MG63 (cell line): Measurements from ENCODE around the gene BICDL1. TPM values are rescaled to one million over a fixed set of nuclear protein-coding genes. Genes with fewer than 3 reads are reported as not detected.

ENCODE experiments used
- DNase-seq: peaks from one replicate; pipeline ENCODE4 v3.0.0-alpha.2; 2020
- H3K27me3 ChIP-seq: fragments of 250-450 bp; sonication (Bioruptor Pico); 2 replicates; pipeline ENCODE4 v1.5.1; 2020; ENCODE audit warnings: mild to moderate bottlenecking, moderate library complexity
- H3K36me3 ChIP-seq: fragments of 250-450 bp; sonication (Bioruptor Pico); 2 replicates; pipeline ENCODE4 v1.5.1; 2020; ENCODE audit warnings: mild to moderate bottlenecking, moderate library complexity
- H3K4me3 ChIP-seq: fragments of 250-450 bp; sonication (Bioruptor Pico); 2 replicates; pipeline ENCODE4 v1.5.1; 2020; ENCODE audit warnings: mild to moderate bottlenecking, moderate library complexity
- H3K9me3 ChIP-seq: fragments of 250-450 bp; sonication (Bioruptor Pico); 2 replicates; pipeline ENCODE4 v1.5.1; 2020; ENCODE audit warnings: mild to moderate bottlenecking, moderate library complexity
- total RNA-seq: library from RNA; depleted of rRNA; stranded (reverse); fragments of >200 nt; shearing (Covaris generic); gene quantifications from 2 replicates; pipeline ENCODE4 v1.2.3, GENCODE V29; 2014; ENCODE audit warnings: low replicate concordance

The BICDL1 gene
- total RNA-seq, 1 experiment from 2014 or later: not detected

DNA sequence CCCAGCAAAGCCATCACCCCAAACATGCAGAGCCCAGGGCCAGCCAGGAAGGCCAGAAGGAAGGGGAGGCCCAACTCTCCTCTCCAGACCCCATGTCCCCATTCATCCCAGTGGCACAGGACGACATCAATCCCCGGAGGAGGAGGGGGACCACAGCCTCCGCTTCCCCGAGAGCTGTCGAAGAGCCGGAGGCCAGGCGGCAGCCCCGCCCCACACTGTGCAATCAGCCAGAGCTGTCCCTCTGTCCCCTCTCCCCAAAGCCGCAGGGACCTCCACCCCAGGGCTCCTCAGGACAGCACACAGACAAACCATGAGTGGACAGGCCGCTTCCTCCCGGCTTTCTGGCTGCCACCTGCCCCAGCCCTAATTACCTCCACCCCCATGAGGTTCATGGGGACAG is 110.7 kb downstream of the BICDL1 start:
- Histone ChIP-seq H3K27me3 (no peaks in the 10 kb centered on the region), H3K36me3 (peaks cover 47% of the 10 kb centered on the region), H3K4me3 (no peak overlapping the region), H3K9me3 (no peaks in the 10 kb centered on the region)
- DNase-seq: no peak

DNA sequence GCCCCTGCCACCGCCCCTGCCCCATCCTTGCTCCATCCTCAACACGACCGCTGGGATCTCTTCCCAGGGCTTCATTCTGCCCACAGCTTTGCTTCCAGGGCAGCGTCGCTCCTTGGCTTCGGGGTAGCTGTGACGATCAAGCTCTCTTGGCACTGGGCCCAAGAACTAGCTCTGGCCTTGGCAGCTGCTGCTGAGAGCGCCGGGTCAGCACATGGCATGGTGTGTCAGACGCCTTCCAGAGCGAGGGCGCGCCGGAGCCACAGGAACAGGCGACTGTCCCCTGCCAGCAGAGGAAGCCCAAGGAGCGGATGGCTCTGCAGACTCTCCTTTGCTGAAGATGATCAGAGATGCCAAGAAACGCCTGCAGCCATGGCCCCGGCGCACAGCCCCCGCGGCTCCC is 111.6 kb downstream of the BICDL1 start:
- Histone ChIP-seq H3K36me3 (peaks cover 47% of the 10 kb centered on the region), H3K4me3 (no peak overlapping the region), H3K27me3 (no peaks in the 10 kb centered on the region), H3K9me3 (no peaks in the 10 kb centered on the region)
- no peak for DNase-seq

DNA sequence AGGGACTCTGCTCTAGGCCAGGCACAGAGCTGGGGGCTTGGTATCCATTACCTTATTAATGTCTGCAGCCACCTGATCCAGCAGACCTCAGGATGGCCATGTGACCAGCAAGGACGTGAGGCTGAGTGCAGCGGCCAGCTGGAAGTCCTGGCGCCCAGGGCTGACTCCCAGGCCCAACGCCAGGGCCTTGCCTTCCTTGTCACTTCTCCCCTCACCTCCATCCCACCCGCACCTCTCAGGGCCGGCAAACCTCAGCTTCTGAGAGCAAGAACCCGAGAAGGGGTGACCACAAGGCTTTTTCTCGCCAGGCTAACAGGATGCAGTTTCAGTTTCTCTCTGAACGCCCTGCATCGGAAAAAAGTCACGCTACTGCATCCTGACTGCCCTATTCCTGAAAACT is 112.1 kb downstream of the BICDL1 start:
- no peaks in the 10 kb centered on the region for H3K9me3 ChIP-seq
- peaks cover 44% of the 10 kb centered on the region for H3K36me3 ChIP-seq
- no peak overlapping the region for H3K4me3 ChIP-seq
- no peaks in the 10 kb centered on the region for H3K27me3 ChIP-seq
- no peak for DNase-seq

DNA sequence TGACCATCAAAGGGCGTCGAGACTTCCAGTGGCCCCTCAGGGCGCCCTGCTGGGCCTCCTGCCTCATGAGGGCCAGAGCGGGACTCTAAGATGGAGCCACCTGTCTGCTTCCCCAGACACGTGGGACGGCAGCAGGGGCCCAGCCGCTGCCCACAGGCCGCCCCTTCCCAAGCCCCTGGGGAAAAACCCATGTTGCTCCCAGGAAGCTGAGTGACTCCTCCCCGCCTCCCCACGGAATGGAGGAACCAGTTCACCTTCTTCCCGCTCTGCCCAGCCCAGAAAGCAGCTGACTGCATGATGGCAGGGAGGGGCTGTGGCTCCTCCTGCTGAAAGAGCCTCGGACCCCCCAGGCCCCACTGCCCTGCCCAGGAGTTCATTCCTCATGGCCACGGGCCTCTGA is 112.6 kb downstream of the BICDL1 start:
- H3K9me3 ChIP-seq: no peaks in the 10 kb centered on the region
- peaks cover 40% of the 10 kb centered on the region for H3K36me3 ChIP-seq
- DNase-seq: no peak
- no peak overlapping the region for H3K4me3 ChIP-seq
- no peaks in the 10 kb centered on the region for H3K27me3 ChIP-seq

DNA sequence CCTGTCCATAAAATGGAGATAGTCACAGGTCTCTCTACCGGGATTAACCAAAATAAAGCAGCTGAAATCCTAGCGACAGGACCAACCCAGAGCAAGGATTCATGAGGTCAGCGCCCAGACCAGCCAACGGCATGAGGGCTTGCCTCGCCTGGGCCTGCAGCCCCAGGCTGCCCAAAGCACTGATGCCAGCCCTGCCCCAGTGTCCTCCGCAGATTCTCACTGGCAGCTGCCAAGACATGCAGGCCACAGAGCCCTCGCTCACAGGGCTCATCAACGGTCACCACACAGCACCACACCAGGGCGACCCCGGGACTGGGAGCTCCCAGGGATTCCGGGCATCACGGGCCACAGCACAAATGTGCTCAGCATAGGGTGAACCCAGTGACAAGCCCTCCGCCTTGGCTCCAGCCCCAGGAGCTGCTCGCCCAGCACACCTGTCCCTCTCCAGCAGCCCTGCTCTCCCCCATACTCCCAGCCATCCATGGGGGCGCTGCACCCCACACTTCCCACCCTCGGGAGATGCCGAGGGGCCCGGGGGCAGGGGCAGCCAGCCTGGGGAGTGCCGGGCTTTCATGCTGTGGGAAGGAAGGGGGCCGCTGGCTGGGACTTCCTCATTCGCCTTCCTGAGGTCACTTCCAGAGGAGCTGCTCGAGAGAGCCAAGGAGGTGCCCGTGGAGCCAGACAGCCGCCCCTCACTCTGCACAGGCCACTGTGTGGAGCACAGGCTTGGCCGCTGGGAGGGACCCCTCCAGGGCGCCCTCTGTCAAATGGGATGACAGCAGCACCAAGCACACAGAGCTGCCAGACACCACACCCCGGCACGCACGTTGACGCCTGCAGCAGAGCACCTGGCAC is 113.4 kb downstream of the BICDL1 start:
- no peak overlapping the region for H3K4me3 ChIP-seq
- H3K9me3 ChIP-seq: no peaks in the 10 kb centered on the region
- no peaks in the 10 kb centered on the region for H3K27me3 ChIP-seq
- peaks cover 41% of the 10 kb centered on the region for H3K36me3 ChIP-seq
- no peak for DNase-seq

DNA sequence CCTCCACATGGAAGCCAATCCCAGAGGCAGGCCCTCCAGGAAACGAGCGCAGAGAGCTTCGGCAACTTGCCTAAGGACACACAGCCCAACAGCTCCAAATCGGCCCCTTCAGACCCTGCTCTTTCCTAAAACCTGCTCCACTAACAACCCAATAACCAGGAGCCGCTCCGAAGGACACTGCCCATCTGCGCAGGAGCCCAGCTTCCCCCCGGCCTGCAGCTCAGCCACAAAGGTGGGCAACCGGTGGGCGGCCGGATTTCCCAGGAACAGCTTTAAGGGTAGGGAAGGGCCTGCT is 114.0 kb downstream of the BICDL1 start:
- DNase-seq: no peak

DNA sequence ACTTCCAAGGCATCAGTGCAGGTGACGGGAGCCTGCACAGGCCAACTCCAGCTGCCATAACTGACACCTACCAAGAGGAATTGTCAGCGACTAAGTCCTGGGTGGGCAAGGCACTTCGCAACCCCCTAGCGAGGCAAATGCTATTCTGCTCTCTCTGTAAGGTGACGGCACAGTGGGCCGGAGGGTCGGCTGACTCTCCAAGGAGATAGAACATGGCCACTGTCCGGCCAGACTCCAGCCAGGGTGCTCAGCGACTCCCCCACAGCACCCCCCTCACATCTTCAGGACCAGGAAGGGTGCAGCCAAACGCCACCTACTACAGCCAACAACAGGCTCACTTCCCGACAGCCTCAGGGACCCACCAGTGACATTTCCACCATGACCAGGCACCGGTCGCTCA is 114.3 kb downstream of the BICDL1 start:
- H3K4me3 ChIP-seq: no peak overlapping the region
- no peaks in the 10 kb centered on the region for H3K27me3 ChIP-seq
- H3K9me3 ChIP-seq: no peaks in the 10 kb centered on the region
- no peak for DNase-seq
- peaks cover 36% of the 10 kb centered on the region for H3K36me3 ChIP-seq

More for the DNA sequence above, 114.0 kb downstream of the BICDL1 start:
- no peaks in the 10 kb centered on the region for H3K27me3 ChIP-seq
- H3K36me3 ChIP-seq: peaks cover 40% of the 10 kb centered on the region
- H3K4me3 ChIP-seq: no peak overlapping the region
- no peaks in the 10 kb centered on the region for H3K9me3 ChIP-seq

DNA sequence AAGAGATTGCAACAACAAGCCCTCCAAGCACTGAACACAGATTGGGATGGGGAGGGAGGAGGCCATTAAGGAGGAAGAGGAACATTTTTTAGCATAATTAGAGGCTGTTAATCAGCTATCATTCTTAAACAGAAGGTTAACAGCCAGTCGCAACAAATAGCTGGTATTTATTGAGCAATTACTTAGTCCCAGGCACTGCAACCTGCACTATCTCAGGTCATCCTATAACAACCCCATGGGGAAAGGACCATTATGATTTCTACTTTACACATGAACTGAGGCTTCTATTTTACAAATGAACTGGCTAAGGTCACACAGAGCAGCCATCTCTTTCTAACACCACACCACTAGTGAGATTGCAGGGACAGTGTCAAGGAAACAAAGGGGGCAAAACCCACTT is 117.1 kb downstream of the BICDL1 start:
- H3K9me3 ChIP-seq: no peaks in the 10 kb centered on the region
- peaks cover 27% of the 10 kb centered on the region for H3K36me3 ChIP-seq
- H3K27me3 ChIP-seq: no peaks in the 10 kb centered on the region
- H3K4me3 ChIP-seq: no peak overlapping the region
- DNase-seq: no peak

DNA sequence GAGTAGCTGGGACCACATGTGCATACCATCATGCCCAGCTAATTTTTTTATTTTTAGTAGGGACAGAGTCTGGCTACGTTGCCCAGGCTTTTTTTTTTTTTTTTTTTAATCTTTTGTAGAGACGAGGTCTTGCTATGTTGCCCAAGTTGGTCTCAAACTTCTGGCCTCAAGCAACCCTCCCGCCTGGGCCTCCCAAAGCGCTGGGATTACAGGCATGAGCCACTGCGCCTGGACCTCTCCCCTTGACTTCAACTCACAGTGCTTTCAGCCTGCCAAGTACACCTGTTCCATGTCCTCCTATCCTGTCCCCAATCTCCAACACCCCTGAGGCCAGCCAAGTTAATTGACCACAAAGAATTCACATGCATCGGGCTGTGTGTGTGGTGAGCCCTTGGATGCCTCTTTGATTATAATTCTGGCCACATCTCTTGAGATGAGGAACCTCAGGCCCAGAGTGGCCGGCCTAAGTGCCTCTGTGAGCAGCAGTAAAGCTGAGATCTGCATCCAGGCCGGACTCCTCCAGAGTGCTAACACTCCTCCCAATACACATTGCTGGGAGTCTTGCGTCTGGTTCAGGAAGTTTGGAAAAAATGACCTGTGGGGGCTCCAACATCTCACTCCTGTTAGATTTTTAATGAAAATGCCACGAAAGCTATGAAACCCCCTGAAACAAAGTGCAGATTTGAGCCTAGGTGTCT is 120.7 kb downstream of the BICDL1 start:
- no peaks in the 10 kb centered on the region for H3K27me3 ChIP-seq
- no peak for DNase-seq
- no peaks in the 10 kb centered on the region for H3K9me3 ChIP-seq
- peaks cover 28% of the 10 kb centered on the region for H3K36me3 ChIP-seq
- no peak overlapping the region for H3K4me3 ChIP-seq

DNA sequence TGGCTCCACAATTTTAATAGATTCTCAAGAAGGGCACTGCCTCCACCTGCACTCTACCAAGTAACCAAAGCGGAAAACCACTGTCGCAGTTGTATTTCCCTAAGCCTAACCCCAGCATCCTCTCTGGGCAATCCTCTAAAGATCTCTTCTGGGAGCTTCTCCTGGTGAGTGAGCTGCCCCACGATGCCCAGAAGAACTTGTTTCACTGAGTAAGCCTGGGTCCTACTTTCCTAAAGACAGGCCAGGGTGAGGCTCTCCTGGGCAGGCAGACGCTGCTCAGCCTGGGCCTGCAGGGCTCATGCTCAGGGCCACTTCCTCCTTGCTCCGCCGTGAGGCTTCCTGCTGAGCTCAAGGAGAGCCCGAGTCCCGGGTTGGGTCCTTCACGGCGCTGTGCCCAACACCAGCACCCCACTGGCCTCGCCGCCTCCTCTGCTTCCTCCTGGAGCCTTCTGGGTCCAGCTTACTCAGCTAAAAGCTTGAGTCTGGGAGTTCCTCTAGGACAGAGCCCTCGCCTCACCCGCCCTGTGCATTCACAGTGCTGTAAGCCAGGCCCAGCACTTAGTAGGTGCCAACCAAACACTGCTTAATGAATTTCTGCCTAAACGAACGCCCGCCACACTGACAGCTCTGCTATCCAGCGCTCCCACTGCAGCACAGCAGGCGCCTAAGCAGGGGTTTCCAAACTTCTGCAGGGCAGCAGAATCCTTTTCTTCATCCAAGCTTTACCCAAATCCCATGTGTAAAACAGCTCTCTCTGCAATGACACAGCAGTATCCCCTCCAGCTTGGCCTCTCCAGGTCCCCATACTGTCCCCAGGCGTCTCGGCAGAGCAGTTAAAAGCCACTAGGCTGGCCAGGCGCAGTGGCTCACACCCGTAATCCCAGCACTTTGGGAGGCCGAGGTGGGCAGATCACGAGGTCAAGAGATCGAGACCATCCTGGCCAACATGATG is 121.8 kb downstream of the BICDL1 start:
- Histone ChIP-seq H3K27me3 (no peaks in the 10 kb centered on the region), H3K4me3 (no peak overlapping the region), H3K9me3 (no peaks in the 10 kb centered on the region), H3K36me3 (peaks cover 37% of the 10 kb centered on the region)
- DNase-seq: no peak

DNA sequence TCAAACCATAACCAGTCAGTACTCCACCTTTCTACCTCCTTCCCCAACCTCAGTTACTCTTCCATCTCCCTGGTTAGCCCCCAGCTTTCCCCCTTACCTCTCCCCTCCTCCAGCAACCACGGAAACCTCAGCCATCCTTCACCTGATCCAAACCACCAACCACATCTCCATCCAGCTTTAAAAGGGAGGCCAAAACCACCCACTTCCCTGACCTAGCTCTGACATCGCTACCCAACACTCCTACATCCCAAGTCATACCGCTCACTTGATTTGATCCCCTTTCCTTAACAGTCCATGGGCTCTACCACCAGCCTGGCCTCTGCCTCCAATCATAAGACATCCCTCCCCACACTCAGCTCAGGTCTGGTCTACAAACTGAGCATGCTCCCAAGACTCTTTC is 126.0 kb downstream of the BICDL1 start:
- no peak for DNase-seq
- Histone ChIP-seq H3K4me3 (peak overlapping the region; percentile 98), H3K36me3 (peaks cover 30% of the 10 kb centered on the region), H3K27me3 (no peaks in the 10 kb centered on the region), H3K9me3 (no peaks in the 10 kb centered on the region)

DNA sequence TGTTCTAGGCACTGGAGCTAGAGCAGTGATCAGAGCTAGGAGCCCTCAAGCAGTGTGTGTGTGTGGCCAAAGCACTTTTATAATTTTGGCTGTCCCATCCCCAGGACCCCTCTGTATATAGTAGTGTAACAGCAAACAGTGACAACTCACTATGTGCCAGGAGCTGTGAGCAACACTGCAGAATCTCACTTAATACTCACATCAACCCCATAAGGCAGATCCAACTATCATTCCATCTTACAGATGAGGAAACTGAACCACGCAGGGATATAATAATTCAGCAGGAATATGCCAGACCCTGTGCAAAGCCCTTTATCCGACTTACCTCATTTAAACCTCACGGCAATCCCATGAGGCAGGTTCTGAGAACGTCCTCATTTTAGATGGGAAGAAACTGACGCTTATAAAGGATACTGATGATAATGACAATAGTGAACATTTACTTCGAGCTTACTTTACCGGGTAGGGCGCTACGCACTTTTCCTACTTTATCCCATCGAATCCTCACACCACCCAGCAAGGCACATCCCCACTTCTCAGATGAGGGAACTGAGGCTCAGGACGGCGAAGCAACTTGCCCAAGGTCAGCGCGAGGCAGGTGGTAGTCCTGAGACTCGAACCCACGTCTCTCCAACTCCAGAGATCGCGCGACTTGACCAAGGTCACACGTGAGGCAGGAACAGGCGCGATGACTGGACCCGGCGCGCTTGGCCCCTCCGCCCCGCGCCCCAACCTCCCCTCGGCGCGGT is 126.8 kb downstream of the BICDL1 start:
- Histone ChIP-seq H3K4me3 (peak overlapping the region; percentile 98), H3K36me3 (peaks cover 30% of the 10 kb centered on the region), H3K9me3 (no peaks in the 10 kb centered on the region), H3K27me3 (no peaks in the 10 kb centered on the region)
- DNase-seq: peak; percentile 57

DNA sequence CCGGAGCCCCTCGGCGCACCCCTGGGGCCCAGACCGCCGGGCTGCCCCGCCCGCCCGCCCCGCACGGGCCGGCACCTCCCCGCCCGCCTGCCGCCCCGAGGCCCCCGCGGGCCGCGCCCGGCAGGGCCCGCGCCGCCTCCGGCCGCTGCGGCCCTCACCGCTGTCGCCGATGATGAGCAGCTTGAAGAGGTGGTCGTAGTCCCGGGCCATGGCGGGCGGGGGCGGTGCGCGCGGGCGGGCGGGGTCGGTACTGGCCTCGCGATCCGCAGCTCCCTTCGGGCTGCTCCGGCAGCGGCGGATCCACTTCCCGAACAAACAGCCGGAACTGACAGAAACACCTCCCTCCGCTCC is 127.4 kb downstream of the BICDL1 start, which contains the start of gene RAB35:
RAB35 (minus strand) TSS at position 313 of the 351 bp plus-strand sequence; CDS start at position 210, 103 bp downstream.
- Histone ChIP-seq H3K4me3 (peak within 1 kb of the TSS; percentile 98), H3K9me3 (no peaks in the 10 kb centered on the region), H3K36me3 (peaks cover 30% of the 10 kb centered on the region), H3K27me3 (no peaks in the 10 kb centered on the region)
- DNase-seq: no peak

DNA sequence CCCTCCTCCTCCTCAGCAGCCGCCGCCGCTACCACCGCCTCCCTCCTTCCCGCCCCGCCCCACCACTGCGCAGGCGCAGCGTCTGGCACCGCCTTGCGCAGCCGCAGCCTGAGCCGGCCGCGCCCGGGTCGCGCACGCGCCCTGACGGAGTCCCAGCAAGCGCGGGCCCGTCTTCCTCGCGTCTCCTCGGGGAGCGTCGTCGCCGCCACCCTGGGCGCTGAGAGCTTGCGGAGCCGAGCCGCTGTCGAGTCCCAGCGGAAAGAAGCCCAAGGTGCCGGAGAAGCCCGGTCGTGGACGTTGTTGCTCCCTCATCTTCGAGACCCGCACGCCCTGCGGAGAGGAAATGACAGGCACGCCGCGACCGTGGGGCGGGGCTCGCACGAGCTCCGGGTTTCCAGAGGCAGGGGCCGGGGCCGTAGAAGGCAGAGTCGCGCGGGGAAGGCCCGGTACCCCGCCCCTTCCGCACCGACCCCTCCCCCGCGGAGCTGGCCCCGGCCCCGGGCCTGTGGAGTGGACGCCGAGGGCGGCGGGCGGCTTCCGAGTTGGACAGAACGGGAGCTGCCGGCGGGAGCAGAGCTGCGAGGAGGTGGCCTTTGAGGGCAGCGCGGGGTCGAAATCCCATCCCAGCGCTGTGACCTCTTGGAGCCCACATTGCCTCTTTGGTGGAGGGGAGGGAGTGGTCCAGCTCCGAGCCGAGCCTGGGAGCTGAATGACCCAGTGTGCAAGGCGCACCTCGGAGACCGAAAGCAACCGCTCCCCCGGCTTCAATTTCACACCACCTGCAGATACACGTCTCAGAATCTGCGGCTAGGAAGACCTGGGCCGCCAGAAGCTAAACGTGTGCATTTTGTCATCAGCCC is 128.0 kb downstream of the BICDL1 start:
- Histone ChIP-seq H3K36me3 (peaks cover 30% of the 10 kb centered on the region), H3K27me3 (no peaks in the 10 kb centered on the region), H3K9me3 (no peaks in the 10 kb centered on the region), H3K4me3 (peak overlapping the region; percentile 98)
- DNase-seq: peak; percentile 91

DNA sequence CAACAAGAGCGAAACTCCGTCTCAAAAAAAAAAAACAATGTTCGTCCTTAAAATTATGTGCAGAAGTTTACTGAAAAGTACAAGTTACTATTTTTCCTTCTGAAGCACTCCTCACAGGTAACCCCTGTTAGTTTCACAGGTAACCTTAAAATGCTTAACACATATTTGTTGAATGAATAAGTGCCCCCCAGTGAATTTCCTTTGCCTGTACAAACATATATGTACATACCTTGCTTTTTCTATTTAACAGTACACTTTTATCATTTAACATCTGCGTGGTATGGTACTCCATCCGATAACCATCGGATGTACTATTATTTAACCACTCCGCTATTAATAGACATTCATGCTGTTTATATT is 128.9 kb downstream of the BICDL1 start:
- no peaks in the 10 kb centered on the region for H3K9me3 ChIP-seq
- H3K36me3 ChIP-seq: peaks cover 30% of the 10 kb centered on the region
- no peaks in the 10 kb centered on the region for H3K27me3 ChIP-seq
- H3K4me3 ChIP-seq: peak overlapping the region; percentile 98
- DNase-seq: no peak
